Karpas-422 (cell line): ENCODE data around the gene SNX20. TPM values are rescaled to one million over a fixed set of nuclear protein-coding genes. Genes with fewer than 3 reads are reported as not detected.

ENCODE experiments used
- DNase-seq: peaks from one replicate; pipeline ENCODE4 v3.0.0-alpha.2; 2015
- H2AFZ ChIP-seq: fragments of 200-600 bp; sonication (generic); 2 replicates; pipeline ENCODE4 v1.6.1; 2014; ENCODE audit warnings: antibody characterized with exemption, low read length, mixed read lengths
- H3K27ac ChIP-seq: fragments of 200-600 bp; sonication (generic); 2 replicates; pipeline ENCODE4 v1.5.1; 2014; ENCODE audit warnings: mild to moderate bottlenecking, low read length, moderate library complexity
- H3K27me3 ChIP-seq: fragments of 200-600 bp; sonication (generic); 2 replicates; pipeline ENCODE4 v1.6.1; 2014; ENCODE audit warnings: low read length, mixed read lengths
- H3K36me3 ChIP-seq: fragments of 200-600 bp; sonication (generic); 2 replicates; pipeline ENCODE4 v1.6.1; 2014; ENCODE audit warnings: low read length, mixed read lengths; ENCODE audit not compliant: insufficient read depth
- H3K4me1 ChIP-seq: fragments of 200-600 bp; sonication (generic); 2 replicates; pipeline ENCODE4 v1.6.1; 2014; ENCODE audit warnings: mild to moderate bottlenecking, low read length, mixed read lengths
- H3K4me2 ChIP-seq: fragments of 200-600 bp; sonication (generic); 2 replicates; pipeline ENCODE4 v1.6.1; 2014; ENCODE audit warnings: low read length, low read depth, mild to moderate bottlenecking; ENCODE audit not compliant: poor library complexity, severe bottlenecking
- H3K4me3 ChIP-seq: fragments of 200-600 bp; sonication (generic); 2 replicates; pipeline ENCODE4 v1.5.1; 2014; ENCODE audit warnings: mild to moderate bottlenecking, antibody characterized with exemption, low read length, mixed read lengths
- H3K79me2 ChIP-seq: fragments of 200-600 bp; sonication (generic); 2 replicates; pipeline ENCODE4 v1.6.1; 2014; ENCODE audit warnings: mild to moderate bottlenecking, low read length, mixed read lengths
- H3K9ac ChIP-seq: fragments of 200-600 bp; sonication (generic); 2 replicates; pipeline ENCODE4 v1.6.0; 2014; ENCODE audit warnings: low read length
- H3K9me2 ChIP-seq: fragments of 200-600 bp; sonication (generic), shearing (Covaris generic); replicated peaks from 2 replicates; pipeline ENCODE4 v1.6.0; 2014; ENCODE audit warnings: mild to moderate bottlenecking, low read length, moderate library complexity; ENCODE audit not compliant: insufficient read depth
- H3K9me3 ChIP-seq: fragments of 300-700, 200-600 bp; sonication (generic); 2 replicates; pipeline ENCODE4 v1.6.1; 2014; ENCODE audit warnings: low read length, mixed read lengths
- H4K20me1 ChIP-seq: fragments of 200-600 bp; sonication (generic); 2 replicates; pipeline ENCODE4 v1.6.1; 2014; ENCODE audit warnings: mild to moderate bottlenecking, antibody characterized with exemption, low read length, low read depth; ENCODE audit not compliant: insufficient read depth
- total RNA-seq: library from RNA; depleted of rRNA; stranded (reverse); fragments of >200 nt; shearing (Covaris generic); gene quantifications from 2 replicates; pipeline ENCODE4 v1.2.3, GENCODE V29; 2014; ENCODE audit warnings: low replicate concordance

The SNX20 gene
- total RNA-seq, 1 experiment from 2014 or later: 10.2 TPM

- no peaks in the 10 kb centered on the region for H3K36me3 ChIP-seq
- H3K9me3 ChIP-seq: no peaks in the 10 kb centered on the region
- H3K4me1 ChIP-seq: no peaks in the 10 kb centered on the region
- no peaks in the 10 kb centered on the region for H3K79me2 ChIP-seq
- no peak overlapping the region for H3K4me3 ChIP-seq
- H3K9ac ChIP-seq: no peak overlapping the region
- H4K20me1 ChIP-seq: no peaks in the 10 kb centered on the region
- H3K27me3 ChIP-seq: no peaks in the 10 kb centered on the region; the same call in 1 of the 2 replicates
- H3K27ac ChIP-seq: no peak overlapping the region
- H3K4me2 ChIP-seq: no peak overlapping the region
- H3K9me2 ChIP-seq: no peaks in the 10 kb centered on the region
- no peak overlapping the region for H2AFZ ChIP-seq
- no peak for DNase-seq
Measured at GRCh38 chr16:50640919-50641817, 39.9 kb downstream of the SNX20 start.

- no peak overlapping the region for H3K9ac ChIP-seq
- no peaks in the 10 kb centered on the region for H3K9me3 ChIP-seq
- no peaks in the 10 kb centered on the region; the same call in 1 of the 2 replicates for H3K27me3 ChIP-seq
- H3K4me1 ChIP-seq: no peaks in the 10 kb centered on the region
- no peak overlapping the region for H3K27ac ChIP-seq
- H3K4me2 ChIP-seq: no peak overlapping the region
- no peaks in the 10 kb centered on the region for H3K79me2 ChIP-seq
- no peaks in the 10 kb centered on the region for H4K20me1 ChIP-seq
- DNase-seq: no peak
- H3K36me3 ChIP-seq: no peaks in the 10 kb centered on the region
- no peak overlapping the region for H2AFZ ChIP-seq
- H3K9me2 ChIP-seq: no peaks in the 10 kb centered on the region
- no peak overlapping the region for H3K4me3 ChIP-seq
Measured at GRCh38 chr16:50640391-50640790, 40.7 kb downstream of the SNX20 start.

GRCh38 chr16:50638816-50639670, 42.1 kb downstream of the SNX20 start:
- H3K27me3 ChIP-seq: no peaks in the 10 kb centered on the region; the same call in 1 of the 2 replicates
- no peaks in the 10 kb centered on the region for H3K9me2 ChIP-seq
- H3K9me3 ChIP-seq: no peaks in the 10 kb centered on the region
- no peaks in the 10 kb centered on the region for H3K79me2 ChIP-seq
- no peak overlapping the region for H3K27ac ChIP-seq
- no peak for DNase-seq
- H3K4me2 ChIP-seq: no peak overlapping the region
- no peaks in the 10 kb centered on the region for H4K20me1 ChIP-seq
- no peaks in the 10 kb centered on the region for H3K4me1 ChIP-seq
- no peaks in the 10 kb centered on the region for H3K36me3 ChIP-seq
- no peak overlapping the region for H3K4me3 ChIP-seq
- no peak overlapping the region for H3K9ac ChIP-seq
- H2AFZ ChIP-seq: no peak overlapping the region

GRCh38 chr16:50637716-50638602, 43.2 kb downstream of the SNX20 start:
- H3K9me2 ChIP-seq: no peaks in the 10 kb centered on the region
- H3K79me2 ChIP-seq: no peaks in the 10 kb centered on the region
- no peaks in the 10 kb centered on the region for H3K4me1 ChIP-seq
- DNase-seq: no peak
- H2AFZ ChIP-seq: no peak overlapping the region
- H4K20me1 ChIP-seq: no peaks in the 10 kb centered on the region
- no peaks in the 10 kb centered on the region; the same call in 1 of the 2 replicates for H3K27me3 ChIP-seq
- no peak overlapping the region for H3K4me3 ChIP-seq
- H3K4me2 ChIP-seq: no peak overlapping the region
- H3K27ac ChIP-seq: no peak overlapping the region
- H3K9me3 ChIP-seq: no peaks in the 10 kb centered on the region
- H3K9ac ChIP-seq: no peak overlapping the region
- no peaks in the 10 kb centered on the region for H3K36me3 ChIP-seq

GRCh38 chr16:50636753-50637374, 44.2 kb downstream of the SNX20 start:
- no peaks in the 10 kb centered on the region for H3K4me1 ChIP-seq
- no peaks in the 10 kb centered on the region for H4K20me1 ChIP-seq
- no peak overlapping the region for H3K27ac ChIP-seq
- no peaks in the 10 kb centered on the region for H3K36me3 ChIP-seq
- no peaks in the 10 kb centered on the region; the same call in 1 of the 2 replicates for H3K27me3 ChIP-seq
- H3K4me3 ChIP-seq: no peak overlapping the region
- no peak for DNase-seq
- no peak overlapping the region for H2AFZ ChIP-seq
- H3K9me2 ChIP-seq: no peaks in the 10 kb centered on the region
- H3K4me2 ChIP-seq: no peak overlapping the region
- no peak overlapping the region for H3K9ac ChIP-seq
- H3K9me3 ChIP-seq: no peaks in the 10 kb centered on the region
- no peaks in the 10 kb centered on the region for H3K79me2 ChIP-seq

GRCh38 chr16:50635505-50636392, 45.4 kb downstream of the SNX20 start:
- Histone ChIP-seq H3K4me3 (no peak overlapping the region), H3K4me2 (no peak overlapping the region), H3K27me3 (no peaks in the 10 kb centered on the region; the same call in 1 of the 2 replicates), H3K27ac (no peak overlapping the region), H3K79me2 (no peaks in the 10 kb centered on the region), H2AFZ (peak overlapping the region; percentile 75; the same call in 1 of the 2 replicates), H3K9me2 (no peaks in the 10 kb centered on the region), H4K20me1 (no peaks in the 10 kb centered on the region), H3K9ac (no peak overlapping the region), H3K36me3 (no peaks in the 10 kb centered on the region), H3K4me1 (no peaks in the 10 kb centered on the region), H3K9me3 (no peaks in the 10 kb centered on the region)
- peak; percentile 74 for DNase-seq

GRCh38 chr16:50634947-50635346, 46.2 kb downstream of the SNX20 start:
- Histone ChIP-seq H4K20me1 (no peaks in the 10 kb centered on the region), H3K9me3 (no peaks in the 10 kb centered on the region), H3K4me3 (no peak overlapping the region), H3K4me2 (no peak overlapping the region), H2AFZ (no peak overlapping the region), H3K9ac (no peak overlapping the region), H3K27me3 (no peaks in the 10 kb centered on the region; the same call in 1 of the 2 replicates), H3K79me2 (no peaks in the 10 kb centered on the region), H3K9me2 (no peaks in the 10 kb centered on the region), H3K27ac (no peak overlapping the region), H3K4me1 (no peaks in the 10 kb centered on the region), H3K36me3 (no peaks in the 10 kb centered on the region)
- no peak for DNase-seq
